ENCODE measurements around the gene USP3.
A peak's percentile ranks its signal among the peaks of the same experiment; 100 is the strongest.

USP3 gene

GRCh38 chr15:63495780-63496488 is 8.5 kb upstream of the USP3 start:
- no peak for DNase-seq (ENCODE audit: low read depth in 2 of 2)

DNA sequence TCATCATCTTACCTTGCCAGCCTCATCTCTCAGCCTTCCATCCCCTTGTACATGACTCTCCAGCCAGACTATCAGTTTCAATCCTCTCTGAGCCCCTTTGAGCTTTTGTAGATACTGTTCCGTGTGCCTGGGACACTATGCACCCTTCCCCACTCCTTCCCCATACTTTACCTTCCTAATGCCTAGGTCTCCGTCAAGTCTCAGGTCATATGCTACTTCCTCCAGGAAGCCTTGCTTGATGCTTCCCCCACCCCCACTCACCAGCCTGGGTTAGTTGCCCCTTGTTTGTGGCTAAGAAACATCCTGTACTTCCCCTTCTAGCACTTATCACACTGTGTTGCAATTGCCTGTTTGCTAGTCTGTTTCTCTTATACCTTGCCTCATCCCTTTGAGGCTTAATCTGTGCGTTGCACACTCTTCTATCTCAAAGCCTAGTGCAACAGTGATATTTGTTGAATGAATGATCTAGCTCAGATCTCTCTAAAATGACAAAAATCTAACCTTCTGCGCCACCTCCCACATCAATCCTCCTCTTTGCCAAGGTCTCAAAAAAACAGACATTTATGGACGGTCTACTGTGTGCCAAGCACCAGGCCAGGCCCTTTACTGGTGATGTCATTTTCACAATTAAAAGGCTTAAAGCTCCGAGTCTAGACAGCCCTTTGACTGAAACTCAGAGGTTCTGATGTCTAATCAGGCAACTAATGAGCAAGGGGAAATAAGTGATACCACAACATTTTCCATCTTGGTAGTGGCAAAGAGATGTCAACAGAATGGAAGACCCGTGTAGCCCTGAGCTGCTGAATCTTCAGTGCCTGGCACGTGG is 6.5 kb upstream of the USP3 start:
- no peak for DNase-seq (ENCODE audit: low read depth in 2 of 2)

DNA sequence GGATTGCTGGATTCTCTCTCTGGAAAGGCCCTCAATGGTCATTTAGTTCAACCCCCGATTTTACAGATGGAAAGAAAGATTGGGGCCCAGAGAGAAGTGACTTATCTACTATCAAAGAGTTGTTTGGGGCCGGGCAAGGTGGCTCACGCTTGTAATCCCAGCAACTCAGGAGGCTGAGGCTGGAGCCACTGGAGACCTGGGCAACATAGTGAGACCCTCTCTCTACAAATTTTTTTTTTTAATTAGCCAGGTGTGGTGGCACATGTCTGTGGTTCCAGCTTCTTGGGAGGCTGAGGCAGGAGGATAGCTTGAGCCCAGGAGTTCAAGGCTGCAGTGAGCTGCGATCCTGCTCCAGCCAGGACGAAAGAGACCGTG is 5.2 kb upstream of the USP3 start:
- DNase-seq (ENCODE audit: low read depth in 2 of 2): no peak

DNA sequence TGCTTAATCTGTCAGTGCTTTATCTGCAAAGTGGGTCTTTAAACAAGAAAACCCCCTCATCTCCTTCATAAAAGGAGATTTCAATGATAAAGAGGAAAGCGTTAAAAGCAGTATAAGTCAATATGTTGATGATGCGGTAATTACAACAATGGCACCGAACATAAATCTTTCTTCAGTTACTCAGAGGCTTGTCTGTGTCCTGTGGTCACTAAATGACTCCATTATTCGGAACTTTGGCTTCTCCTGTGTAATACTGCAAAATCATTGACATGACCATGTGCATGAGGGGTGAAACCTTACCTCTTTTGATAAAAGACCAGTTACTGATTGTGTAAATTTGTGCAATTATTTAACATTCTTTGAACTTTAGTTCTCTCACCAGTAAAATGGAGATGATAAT is 4.8 kb upstream of the USP3 start:
- no peak for DNase-seq (ENCODE audit: low read depth in 2 of 2)

GRCh38 chr15:63500265-63501250 is 3.8 kb upstream of the USP3 start:
- DNase-seq (ENCODE audit: low read depth in 2 of 2): no peak

DNA sequence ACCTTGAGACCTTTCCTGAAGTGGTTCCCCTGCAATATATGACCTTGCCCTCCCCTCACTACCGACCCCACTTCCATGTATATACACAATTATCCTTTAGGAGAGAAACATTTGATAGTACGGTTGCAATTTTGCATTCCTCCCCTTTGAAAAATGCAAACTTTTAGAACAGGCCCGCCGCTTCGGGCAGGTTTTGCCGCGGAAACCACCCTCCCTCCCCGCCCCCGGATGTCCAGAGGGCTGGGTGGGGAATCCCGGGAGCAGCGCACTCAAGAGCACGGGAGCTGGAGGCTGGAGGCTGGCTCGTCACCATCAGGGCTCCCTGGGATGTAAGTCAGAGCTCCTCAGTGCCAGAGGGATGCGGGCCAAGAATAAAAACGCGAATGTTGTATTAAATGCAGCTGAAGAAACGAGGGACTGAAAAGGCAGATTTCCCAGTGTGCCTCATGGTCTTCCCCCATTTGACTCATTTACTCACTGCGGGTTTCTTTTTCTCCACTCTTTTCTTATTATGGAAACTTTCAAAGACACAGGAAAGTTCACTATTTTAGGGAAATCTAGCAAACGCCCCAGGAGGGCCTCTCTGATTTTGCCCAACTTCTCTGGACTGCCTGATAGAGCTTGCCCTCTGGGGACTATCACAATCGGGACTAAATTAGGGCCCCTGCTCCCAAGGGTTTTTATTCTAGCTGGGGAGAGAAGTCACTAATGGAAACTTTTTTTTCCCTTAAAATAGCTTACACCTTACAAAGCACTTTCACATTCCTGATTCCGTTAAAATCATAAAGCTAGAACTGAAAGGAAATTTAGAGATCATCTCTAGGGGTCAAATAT is 2.9 kb upstream of the USP3 start:
- peak; percentile 80 to 81 for DNase-seq (ENCODE audit: low read depth in 2 of 2)

GRCh38 chr15:63502137-63502766 is 2.1 kb upstream of the USP3 start:
- no peak for DNase-seq (ENCODE audit: low read depth in 2 of 2)

DNA sequence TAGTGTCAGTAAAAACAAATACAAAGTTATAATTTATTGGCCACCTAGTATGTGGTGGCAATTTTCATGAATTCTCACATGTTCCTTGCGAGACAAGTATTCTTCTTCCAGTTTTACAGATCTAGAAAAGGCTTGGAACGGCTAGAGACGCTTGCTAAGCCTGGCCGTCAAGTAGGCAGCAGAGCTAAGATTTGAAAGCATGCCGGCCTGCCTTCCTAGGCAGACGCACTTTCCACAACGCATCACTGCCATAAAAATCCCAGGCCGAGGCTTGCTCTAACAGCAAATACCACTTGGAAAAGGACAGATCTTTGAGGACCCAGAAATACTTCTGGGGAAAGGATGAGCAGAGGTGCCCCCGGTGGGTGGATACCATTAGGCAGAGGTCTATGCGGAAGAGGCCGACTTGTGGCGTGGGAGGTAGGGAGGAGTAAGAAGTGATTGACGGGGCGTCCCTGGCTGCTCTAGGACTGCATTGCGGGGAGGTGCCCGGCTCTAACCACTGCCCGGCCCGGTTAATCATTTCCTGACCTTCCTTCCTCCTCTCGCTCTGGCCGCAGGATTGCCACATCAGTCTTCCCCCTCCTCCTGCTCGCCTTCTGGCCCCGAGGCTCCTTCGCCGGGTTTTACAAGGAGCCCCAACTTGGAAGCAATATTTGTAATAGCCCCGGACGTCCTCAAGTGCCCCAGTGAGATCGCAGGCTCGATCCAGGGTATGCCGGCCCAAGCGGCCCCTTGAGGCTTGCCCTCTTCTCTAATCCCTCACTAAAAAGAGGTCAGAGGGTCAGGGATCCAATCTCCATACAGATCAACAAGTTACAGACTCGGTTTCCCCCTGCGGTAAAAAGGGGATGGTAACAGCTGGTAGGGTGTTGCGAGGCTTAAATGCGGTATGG is 1.3 kb upstream of the USP3 start:
- DNase-seq (ENCODE audit: low read depth in 2 of 2): no peak

- DNase-seq (ENCODE audit: low read depth in 2 of 2): no peak
Observed at GRCh38 chr15:63503739-63504246, 600 bp upstream of the USP3 start.

- DNase-seq (ENCODE audit: low read depth in 2 of 2): no peak
Observed at GRCh38 chr15:63504979-63505841, 817 bp downstream of the USP3 start.

GRCh38 chr15:63505842-63506222 is 1.4 kb downstream of the USP3 start:
- DNase-seq (ENCODE audit: low read depth in 2 of 2): no peak

DNA sequence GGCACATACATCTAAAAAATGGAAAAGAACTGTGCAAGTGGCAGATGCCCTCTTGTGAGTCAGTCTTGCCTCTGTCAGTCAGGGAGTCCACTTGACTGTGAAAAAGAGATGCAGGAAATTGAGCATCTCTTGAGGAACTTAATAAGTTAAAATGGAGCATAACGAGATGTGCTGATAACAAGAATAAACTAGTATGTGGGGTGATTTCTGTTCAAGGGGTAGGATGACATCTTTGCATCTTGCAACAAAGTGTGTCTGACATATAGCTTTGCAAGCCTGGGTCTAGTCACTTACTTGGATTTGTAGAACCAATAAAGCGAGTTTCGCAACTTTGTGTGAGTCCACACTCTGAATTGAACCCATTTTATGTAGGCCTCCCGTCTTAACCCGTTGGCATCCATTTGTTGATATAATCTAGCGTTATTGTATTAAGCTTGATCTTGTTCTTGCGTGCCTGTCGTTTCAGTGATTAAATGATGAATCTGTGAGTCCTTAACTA is 2.2 kb downstream of the USP3 start:
- DNase-seq (ENCODE audit: low read depth in 2 of 2): no peak

GRCh38 chr15:63507878-63508818 is 3.8 kb downstream of the USP3 start:
- DNase-seq (ENCODE audit: low read depth in 2 of 2): no peak

- DNase-seq (ENCODE audit: low read depth in 2 of 2): no peak
Observed at GRCh38 chr15:63509056-63509954, 4.9 kb downstream of the USP3 start.

DNA sequence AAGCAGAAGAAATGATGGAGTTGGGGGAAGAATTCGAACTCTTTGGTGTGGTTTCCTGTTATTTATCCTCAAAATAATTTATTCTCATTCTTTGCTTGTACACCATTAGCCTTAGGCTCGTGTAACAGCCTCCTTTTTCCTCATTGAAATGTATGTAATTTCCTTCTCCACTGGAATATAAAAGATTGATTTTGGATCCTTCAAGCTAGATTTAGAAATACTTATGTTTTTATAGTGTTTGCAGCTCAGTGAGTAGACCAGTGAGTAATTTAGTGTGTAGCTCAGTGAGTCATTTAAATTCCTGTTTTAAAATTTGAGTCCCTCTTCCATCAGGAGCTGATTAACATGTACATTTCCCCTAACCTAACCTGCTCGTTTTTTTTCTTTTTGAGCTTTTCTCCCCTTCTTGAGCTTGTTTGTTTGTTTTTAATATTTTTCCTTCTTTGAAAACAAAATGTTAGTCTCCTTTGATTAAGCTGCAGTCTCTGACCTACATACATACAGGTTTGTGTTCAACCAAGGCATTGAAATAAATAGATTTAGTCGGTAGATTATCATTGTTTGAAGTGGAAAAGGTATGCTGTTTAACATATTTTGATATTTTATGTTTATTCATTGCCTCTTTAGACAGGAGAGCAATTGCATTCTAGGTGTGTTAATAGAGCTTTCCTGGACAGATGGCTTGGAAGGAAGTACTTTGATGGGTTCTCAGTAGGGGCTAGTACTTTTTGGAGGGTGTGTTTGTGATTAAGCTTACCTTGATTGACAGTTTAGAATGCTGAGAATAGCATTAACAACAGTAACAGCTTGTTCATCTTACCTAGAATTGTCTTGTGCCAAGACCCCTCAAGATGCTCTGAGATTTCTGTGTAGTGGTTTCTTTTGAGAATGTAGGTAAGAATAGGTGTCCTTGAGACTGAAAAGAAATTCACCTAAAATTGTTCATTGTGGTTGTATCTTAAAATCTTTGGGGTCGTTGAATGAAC is 5.9 kb downstream of the USP3 start:
- DNase-seq (ENCODE audit: low read depth in 2 of 2): peak; percentile 62 to 66
